PC-3 (cell line): ENCODE results near the gene ADAM22. TPM values are rescaled to one million over a fixed set of nuclear protein-coding genes. Genes with fewer than 3 reads are reported as not detected.

ENCODE experiments used
- ATAC-seq: fragments of 200-7000 bp; cut with Tn5 transposase; 2 replicates; pipeline ENCODE4 v1.9.1; 2020; ENCODE audit warnings: mild to moderate bottlenecking, moderate library complexity
- Bru-seq: library from RNA; stranded (reverse); fragments of 400-500 nt; gene quantifications from one replicate; lab custom pipeline; 2021; lab: Mats Ljungman, UMichigan
- BruChase-seq, 2 experiments: library from RNA; stranded (reverse); fragments of 400-500 nt; gene quantifications; one replicate each; lab custom pipeline; 2021; lab: Mats Ljungman, UMichigan
- BruUV-seq: library from RNA; stranded (reverse); fragments of 400-500 nt; replicated peaks from 2 replicates; lab custom pipeline; 2021; lab: Mats Ljungman, UMichigan
- CTCF ChIA-PET: fragments of 300-600 bp; sonication (Branson Sonifier 250); formaldehyde crosslinking; loops from one replicate; lab custom pipeline; 2022; ENCODE audit warnings: antibody characterized with exemption; lab: Charles Lee
- POLR2A ChIA-PET: fragments of 300-600 bp; sonication (Branson Sonifier 250); formaldehyde crosslinking; loops from one replicate; lab custom pipeline; 2022; ENCODE audit warnings: antibody characterized with exemption; ENCODE audit not compliant: unreplicated experiment; lab: Charles Lee
- DNase-seq: peaks from one replicate; pipeline ENCODE4 v3.0.0-alpha.2; 2015
- H2AFZ ChIP-seq: fragments of 300-600 bp; sonication (generic); 2 replicates; pipeline ENCODE4 v1.6.0; 2016; ENCODE audit warnings: antibody characterized with exemption, low read length
- H3F3A ChIP-seq: fragments of 300-600 bp; sonication (generic); one replicate; pipeline ENCODE4 v1.6.0; 2017; ENCODE audit warnings: antibody characterized with exemption, low read length, control low read depth, mild to moderate bottlenecking; ENCODE audit not compliant: unreplicated experiment
- H3K27ac ChIP-seq: fragments of 300-600 bp; sonication (generic); 2 replicates; pipeline ENCODE4 v1.5.1; 2016; ENCODE audit warnings: mild to moderate bottlenecking, low read length
- H3K27me3 ChIP-seq: fragments of 300-600 bp; sonication (generic); 2 replicates; pipeline ENCODE4 v1.6.1; 2016; ENCODE audit warnings: low read length, mixed read lengths
- H3K36me3 ChIP-seq: fragments of 300-600 bp; sonication (generic); 2 replicates; pipeline ENCODE4 v1.6.1; 2016; ENCODE audit warnings: low read depth, mixed run types, low read length, mixed read lengths
- H3K4me1 ChIP-seq: fragments of 300-600 bp; sonication (generic); 2 replicates; pipeline ENCODE4 v1.5.1; 2016; ENCODE audit warnings: low read length; ENCODE audit not compliant: insufficient read depth
- H3K4me2 ChIP-seq: fragments of 300-600 bp; sonication (generic); 2 replicates; pipeline ENCODE4 v1.6.0; 2016; ENCODE audit warnings: low read length
- H3K4me3 ChIP-seq: fragments of 300-600 bp; sonication (generic); 2 replicates; pipeline ENCODE4 v1.5.1; 2016; ENCODE audit warnings: mild to moderate bottlenecking, low read length, mixed read lengths
- H3K79me2 ChIP-seq: fragments of 300-600 bp; sonication (generic); 2 replicates; pipeline ENCODE4 v1.6.1; 2017; ENCODE audit warnings: low read length, mixed read lengths
- H3K9ac ChIP-seq: fragments of 300-600 bp; sonication (generic); 2 replicates; pipeline ENCODE4 v1.6.0; 2016; ENCODE audit warnings: mild to moderate bottlenecking, low read length
- H3K9me2 ChIP-seq: fragments of 300-600 bp; sonication (generic); replicated peaks from 2 replicates; pipeline ENCODE4 v1.6.1; 2016; ENCODE audit warnings: mixed run types, low read length, mixed read lengths
- H3K9me3 ChIP-seq: fragments of 300-600 bp; sonication (generic); 2 replicates; pipeline ENCODE4 v1.6.1; 2016; ENCODE audit warnings: low read length, mixed read lengths
- H4K20me1 ChIP-seq: fragments of 300-600 bp; sonication (generic); 2 replicates; pipeline ENCODE4 v1.6.1; 2016; ENCODE audit warnings: low read length, mixed read lengths
- CTCF ChIP-seq: fragments of 300-600 bp; sonication (generic); conservative IDR thresholded peaks from 2 replicates; pipeline ENCODE4 v1.5.1; 2017; ENCODE audit warnings: antibody characterized with exemption, low read depth, mild to moderate bottlenecking, low read length
- EZH2 ChIP-seq: fragments of 300-600 bp; sonication (generic); IDR thresholded peaks from one replicate; pipeline ENCODE4 v1.6.1; 2017; ENCODE audit warnings: antibody characterized with exemption, mild to moderate bottlenecking, low read length; ENCODE audit not compliant: unreplicated experiment
- intact Hi-C: fragments of 100-400 bp; cut with micrococcal nuclease; formaldehyde crosslinking; loops from 2 replicates; pipeline ENCODE4 v1.9.0; 2023
- long read RNA-seq: library from polyadenylated mRNA; unstranded; transcript quantifications from one replicate; pipeline ENCODE4 v2.0.0, GENCODE V29; 2021; ENCODE audit not compliant: unreplicated experiment
- total RNA-seq: library from RNA; depleted of rRNA; stranded (reverse); fragments of >200 nt; gene quantifications from 2 replicates; pipeline ENCODE4 v1.2.3, GENCODE V29; 2014; rRNA removed

Gene ADAM22
- total RNA-seq, result 4.4 and 5.9 TPM in 2 replicates
- percentile 34 among the genes with signal in this experiment for Bru-seq, nascent RNA
- BruChase-seq, experiment 1, labeled RNA remaining after a 6-hour chase, result percentile 23 among the genes with signal in this experiment
- percentile 35 among the genes with signal in this experiment for BruChase-seq, experiment 2, labeled RNA remaining after a 2-hour chase
- long read RNA-seq, partial matches to known transcripts, result 0 of 1 reads
- long read RNA-seq, other reads (novel, unspliced or antisense), result 1 of 1 reads

- Histone ChIP-seq H3K27ac (no peak within 1 kb of the TSS), H3K9me3 (no peaks in the 10 kb centered on the region), H2AFZ (peak within 1 kb of the TSS; percentile 92), H3K9me2 (no peaks in the 10 kb centered on the region), H3K4me3 (peak within 1 kb of the TSS; percentile 86), H3F3A (no peaks in the 10 kb centered on the region), H3K4me1 (0 out of 2 replicates have a peak, but pooled peaks cover 3% of the 10 kb centered on the region), H4K20me1 (no peaks in the 10 kb centered on the region), H3K79me2 (no peaks in the 10 kb centered on the region), H3K4me2 (peak within 1 kb of the TSS; percentile 98), H3K36me3 (no peaks in the 10 kb centered on the region), H3K9ac (peak within 1 kb of the TSS; percentile 39), H3K27me3 (no peaks in the 10 kb centered on the region)
- ATAC-seq (peak; percentile 96), DNase-seq (peak; percentile 80)
- TF ChIP-seq EZH2 (no peak), CTCF (no peak)
- ChIA-PET POLR2A (interaction anchor here (0.7 kb wide), 1 partner anchor 309 kb away, joined by 3 read pairs; no protein-coding TSS in a partner anchor), CTCF (interaction anchor here (0.5 kb wide), 1 partner anchor 236 kb away, joined by 3 read pairs; no protein-coding TSS in a partner anchor)
- intact Hi-C loops, result no loop called here
- no TSS peak for BruUV-seq
Measured at GRCh38 chr7:87933953-87934698, at the start of gene ADAM22. Gene ADAM22 (plus strand): TSS chr7:87934251. CDS start chr7:87934466, 215 bp downstream.

- POLR2A ChIA-PET, result no interaction called here
Measured at GRCh38 chr7:87885018-87885417, 49.0 kb upstream of the ADAM22 start.

More at GRCh38 chr7:87885018-87885417, 49.0 kb upstream of the ADAM22 start:
- no TSS peak for BruUV-seq
- H3K9ac ChIP-seq, result no peak overlapping the region
- DNase-seq (no peak), ATAC-seq (peak; percentile 57)
- no peaks in the 10 kb centered on the region for H3F3A ChIP-seq
- no peaks in the 10 kb centered on the region for H3K9me2 ChIP-seq
- H3K4me3 ChIP-seq, result no peak overlapping the region
- H3K36me3 ChIP-seq, result peaks cover 50% of the 10 kb centered on the region
- H3K4me1 ChIP-seq, result no peaks in the 10 kb centered on the region
- H4K20me1 ChIP-seq, result 0 out of 2 replicates have a peak, but pooled peaks cover 7% of the 10 kb centered on the region
- H3K27me3 ChIP-seq, result no peaks in the 10 kb centered on the region
- H3K79me2 ChIP-seq, result peaks cover 45% of the 10 kb centered on the region
- H3K27ac ChIP-seq, result no peak overlapping the region
- no peak overlapping the region for H2AFZ ChIP-seq
- no peak overlapping the region for H3K4me2 ChIP-seq
- intact Hi-C loops, result loop anchor here (10.0 kb wide), 1 partner anchor 460 kb away; no protein-coding TSS in a partner anchor
- no peaks in the 10 kb centered on the region for H3K9me3 ChIP-seq
- no peak for TF ChIP-seq EZH2
- no peak for TF ChIP-seq CTCF
- CTCF ChIA-PET, result interaction anchor here (0.6 kb wide), 1 partner anchor 60 kb away, joined by 7 read pairs; no protein-coding TSS in a partner anchor
